GM23338 (cell line): ENCODE results near the gene ITFG1. TPM values are rescaled to one million over a fixed set of nuclear protein-coding genes. Genes with fewer than 3 reads are reported as not detected.
"Not testable (repeated sequence)": the region's sequence is repeated elsewhere in the genome, so short reads cannot be mapped to it uniquely, and the experiment has no call there.

Source experiments
- ATAC-seq: fragments of 200-7000 bp; cut with Tn5 transposase; 3 replicates; pipeline ENCODE4 v1.9.1; 2020
- DNase-seq: peaks from one replicate; pipeline ENCODE4 v3.0.0-alpha.2; 2015; ENCODE audit warnings: low spot score
- H2AFZ ChIP-seq: fragments of 200-600 bp; sonication (generic); 2 replicates; pipeline ENCODE4 v1.8.0; 2016; ENCODE audit warnings: antibody characterized with exemption, mild to moderate bottlenecking, moderate library complexity
- H3F3A ChIP-seq: fragments of 200-600 bp; sonication (generic); replicated peaks from 2 replicates; pipeline ENCODE4 v1.8.0; 2017; ENCODE audit warnings: antibody characterized with exemption, mixed run types, low read depth
- H3K27ac ChIP-seq: fragments of 200-600 bp; sonication (generic); 2 replicates; pipeline ENCODE4 v1.6.1; 2016; ENCODE audit warnings: low read depth
- H3K27me3 ChIP-seq: fragments of 200-600 bp; sonication (generic); 2 replicates; pipeline ENCODE4 v1.8.0; 2016; ENCODE audit warnings: mild to moderate bottlenecking, mixed run types, moderate library complexity; ENCODE audit not compliant: insufficient read depth
- H3K36me3 ChIP-seq: fragments of 200-600 bp; sonication (generic); 2 replicates; pipeline ENCODE4 v1.8.0; 2016; ENCODE audit warnings: mild to moderate bottlenecking; ENCODE audit not compliant: insufficient read depth
- H3K4me1 ChIP-seq: fragments of 200-600 bp; sonication (generic); 2 replicates; pipeline ENCODE4 v1.8.0; 2016; ENCODE audit warnings: mild to moderate bottlenecking, moderate library complexity; ENCODE audit not compliant: insufficient read depth
- H3K4me2 ChIP-seq: fragments of 200-600 bp; sonication (generic); 2 replicates; pipeline ENCODE4 v1.7.1; 2017; ENCODE audit warnings: mixed run types
- H3K4me3 ChIP-seq: fragments of 200-600 bp; sonication (generic); 2 replicates; pipeline ENCODE4 v1.6.1; 2016; ENCODE audit warnings: mixed run types
- H3K79me2 ChIP-seq: fragments of 200-600 bp; sonication (generic); replicated peaks from 2 replicates; pipeline ENCODE4 v1.8.0; 2017; ENCODE audit warnings: mild to moderate bottlenecking; ENCODE audit not compliant: insufficient read depth
- H3K9me2 ChIP-seq: fragments of 200-600 bp; sonication (generic); 2 replicates; pipeline ENCODE4 v1.8.0; 2017; ENCODE audit not compliant: insufficient read depth
- H4K20me1 ChIP-seq: fragments of 200-600 bp; sonication (generic); replicated peaks from 2 replicates; pipeline ENCODE4 v1.8.0; 2017; ENCODE audit warnings: mild to moderate bottlenecking; ENCODE audit not compliant: insufficient read depth
- H3K27ac Mint-ChIP-seq: 2 replicates; pipeline ENCODE4 v1.8.0; 2020; ENCODE audit warnings: inconsistent platforms, mild to moderate bottlenecking, moderate library complexity, mixed read lengths
- H3K27me3 Mint-ChIP-seq: 3 replicates; pipeline ENCODE4 v1.8.0; 2022; ENCODE audit warnings: low read depth, mild to moderate bottlenecking, moderate library complexity, mixed read lengths, inconsistent platforms; ENCODE audit not compliant: insufficient read depth, poor library complexity
- H3K36me3 Mint-ChIP-seq: 3 replicates; pipeline ENCODE4 v1.8.0; 2021; ENCODE audit warnings: low read depth, mild to moderate bottlenecking, inconsistent platforms, moderate library complexity, mixed read lengths
- H3K4me1 Mint-ChIP-seq: 3 replicates; pipeline ENCODE4 v1.8.0; 2020; ENCODE audit warnings: mild to moderate bottlenecking, inconsistent platforms, mixed read lengths
- H3K4me3 Mint-ChIP-seq: 3 replicates; pipeline ENCODE4 v1.8.0; 2021; ENCODE audit warnings: moderate library complexity, mild to moderate bottlenecking, inconsistent platforms, mixed read lengths
- H3K9me3 Mint-ChIP-seq: 3 replicates; pipeline ENCODE4 v1.8.0; 2020; ENCODE audit warnings: moderate library complexity, mild to moderate bottlenecking, inconsistent platforms, mixed read lengths
- CTCF ChIP-seq, 2 experiments: fragments of 200-600 bp in 1 of 2; sonication (generic) in 1 of 2; conservative IDR thresholded peaks; 2 replicates each; pipeline versions ENCODE4 v1.5.1 to v1.6.1; 2016 to 2017; ENCODE audit warnings: antibody characterized with exemption in 2 of 2, low read depth in 2 of 2, mild to moderate bottlenecking in 2 of 2, moderate library complexity in 1 of 2
- ETS1 ChIP-seq: IDR thresholded peaks from 2 replicates; pipeline ENCODE4 v1.6.1; 2016; ENCODE audit warnings: antibody characterized with exemption
- JUNB ChIP-seq: IDR thresholded peaks from one replicate; pipeline ENCODE4 v1.6.1; 2016; ENCODE audit warnings: antibody characterized with exemption; ENCODE audit not compliant: unreplicated experiment
- ZNF114 ChIP-seq: fragments of 250-450 bp; sonication (Bioruptor Pico); IDR thresholded peaks from 2 replicates; pipeline ENCODE4 v1.5.0; 2020; ENCODE audit warnings: mild to moderate bottlenecking, moderate library complexity
- ZNF462 ChIP-seq: fragments of 250-450 bp; sonication (Bioruptor Pico); IDR thresholded peaks from 2 replicates; pipeline ENCODE4 v1.5.0; 2020; ENCODE audit warnings: mild to moderate bottlenecking, moderate library complexity
- polyA plus RNA-seq: library from polyadenylated mRNA; unstranded; fragments of >200 nt; fragmentation: Nextera tagmentation; extraction: Ambion mirVana; gene quantifications from 2 replicates; pipeline ENCODE4 v1.2.1, GENCODE V29; 2016
- total RNA-seq: library from RNA; depleted of rRNA; stranded (reverse); fragments of >200 nt; shearing (Covaris generic); gene quantifications from 2 replicates; pipeline ENCODE4 v1.2.3, GENCODE V29; 2014

The ITFG1 gene
- total and polyA plus RNA-seq, 2 experiments from 2014 or later = 18.5 to 26.9 TPM

- no peak for TF ChIP-seq ZNF462
- TF ChIP-seq CTCF (conservative IDR thresholded peaks at IDR 0.05; ENCODE audit: low read depth in 2 of 2) = no peak
- TF ChIP-seq ZNF114 (CRISPR knock-in tag) = no peak
Observed at GRCh38 chr16:47196457-47196856, 264.4 kb downstream of the ITFG1 start (continued).

GRCh38 chr16:47182318-47182717 lies 278.5 kb downstream of the ITFG1 start:
- H3F3A ChIP-seq = no peaks in the 10 kb centered on the region
- no peak overlapping the region for H3K4me2 ChIP-seq
- TF ChIP-seq CTCF (conservative IDR thresholded peaks at IDR 0.05; ENCODE audit: low read depth in 2 of 2) (no peak), ETS1 (no peak), JUNB (no peak)
- ATAC-seq = no peak
- no peak overlapping the region for H3K27ac ChIP-seq
- H3K9me2 ChIP-seq = no peaks in the 10 kb centered on the region
- H3K27me3 ChIP-seq = no peaks in the 10 kb centered on the region
- H3K27me3 Mint-ChIP-seq = peaks cover 4% of the 10 kb centered on the region
- no peak overlapping the region for H3K27ac Mint-ChIP-seq
- no peak overlapping the region for H3K4me3 Mint-ChIP-seq
- peaks cover 35% of the 10 kb centered on the region for H3K36me3 Mint-ChIP-seq
- H4K20me1 ChIP-seq = no peaks in the 10 kb centered on the region
- H3K79me2 ChIP-seq = no peaks in the 10 kb centered on the region
- H3K4me1 ChIP-seq = no peaks in the 10 kb centered on the region
- H3K9me3 Mint-ChIP-seq = peaks cover 42% of the 10 kb centered on the region
- no peaks in the 10 kb centered on the region for H3K4me1 Mint-ChIP-seq
- H2AFZ ChIP-seq = no peak overlapping the region
- no peak overlapping the region for H3K4me3 ChIP-seq
- DNase-seq = no peak
- H3K36me3 ChIP-seq = no peaks in the 10 kb centered on the region

- H3K36me3 ChIP-seq, H2AFZ ChIP-seq, H3K79me2 ChIP-seq, H3K4me3 Mint-ChIP-seq, ATAC-seq, H3K4me2 ChIP-seq, H3K4me1 ChIP-seq, H3K27ac Mint-ChIP-seq, H3K4me3 ChIP-seq, DNase-seq, H3K27me3 ChIP-seq, H3K9me2 ChIP-seq, H3K27ac ChIP-seq, H3K27me3 Mint-ChIP-seq, H3K4me1 Mint-ChIP-seq, H4K20me1 ChIP-seq, H3F3A ChIP-seq: not testable (repeated sequence)
- H3K9me3 Mint-ChIP-seq = peaks cover 42% of the 10 kb centered on the region
- H3K36me3 Mint-ChIP-seq = peaks cover 35% of the 10 kb centered on the region
Observed at GRCh38 chr16:47181066-47181465, 279.8 kb downstream of the ITFG1 start.
